ENCODE measurements around the gene B4GALT3. TPM values are rescaled to one million over a fixed set of nuclear protein-coding genes. Genes with fewer than 3 reads are reported as not detected.
A peak's percentile ranks its signal among the peaks of the same experiment; 100 is the strongest.

The B4GALT3 gene
- total and polyA plus RNA-seq, 9 of the 15 experiments (the other 6 are each of a cell fraction or from before 2014, with no cell fraction given): 31.2 to 103 (median 46.1) TPM

- TF ChIP-seq ZNF584 (CRISPR knock-in tag; IDR thresholded peaks at IDR 0.05; ENCODE audit: low read depth) (0 out of 2 replicates have a peak, but pooled peaks have one; percentile 20), ZNF311 (CRISPR knock-in tag; IDR thresholded peaks at IDR 0.05) (no peak), TBP (optimal IDR thresholded peaks at IDR 0.05; ENCODE audit: low read depth, low read length) (peak; percentile 38), HES1 (IDR thresholded peaks at IDR 0.05; ENCODE audit: low read depth) (no peak), MAFG (tag; conservative IDR thresholded peaks at IDR 0.05) (no peak), FOXP4 (CRISPR knock-in tag; IDR thresholded peaks at IDR 0.05; ENCODE audit: borderline replicate concordance) (no peak), DMBX1 (CRISPR knock-in tag; IDR thresholded peaks at IDR 0.05; ENCODE audit: borderline replicate concordance) (peak; percentile 17; the same call in 1 of the 2 replicates), BACH1 (tag; IDR thresholded peaks at IDR 0.05) (no peak), STAT5A (IDR thresholded peaks at IDR 0.05; ENCODE audit: borderline replicate concordance, low read length) (no peak), HLTF (IDR thresholded peaks at IDR 0.05) (no peak), MNT (conservative IDR thresholded peaks at IDR 0.05) (peak in 1 of 2 experiments; percentile 48; a peak in 1 of 4 replicates), CBFA2T2 (conservative IDR thresholded peaks at IDR 0.05) (0 out of 2 replicates have a peak, but pooled peaks have one; percentile 14), RCOR1 (IDR thresholded peaks at IDR 0.05; ENCODE audit: borderline replicate concordance in 1 of 2, low read depth in 2 of 2, low read length in 2 of 2) (0 out of 4 replicates have a peak, but pooled peaks of 1 of the 2 experiments have one; percentile 53), CBX3 (IDR thresholded peaks at IDR 0.05; ENCODE audit: borderline replicate concordance in 1 of 2, low read length in 2 of 2) (no peak), SRSF3 (IDR thresholded peaks at IDR 0.05; ENCODE audit: insufficient read depth, low read length) (no peak), HNRNPLL (IDR thresholded peaks at IDR 0.05; ENCODE audit: low read depth, low read length, poor library complexity, severe bottlenecking) (no peak), SOX6 (IDR thresholded peaks at IDR 0.05) (0 out of 2 replicates have a peak, but pooled peaks have one; percentile 10), RFX7 (CRISPR knock-in tag; IDR thresholded peaks at IDR 0.05) (no peak), ZNF696 (CRISPR knock-in tag; conservative IDR thresholded peaks at IDR 0.05) (no peak)
Observed at GRCh38 chr1:161162052-161162451, 15.3 kb downstream of the B4GALT3 start (continued).

Measured in K562 (cell line).